Measurements from ENCODE around the gene EIF3K. TPM values are rescaled to one million over a fixed set of nuclear protein-coding genes. Genes with fewer than 3 reads are reported as not detected.

The EIF3K gene
- total RNA-seq, 1 donor from 2014 or later = 274 TPM

- Mint-ChIP-seq H3K36me3 (peaks cover 21% of the 10 kb centered on the region), H3K4me1 (ENCODE audit: unreplicated experiment) (peaks cover 22% of the 10 kb centered on the region), H3K9me3 (no peaks in the 10 kb centered on the region), H3K27me3 (no peaks in the 10 kb centered on the region), H3K27ac (peak overlapping the region; percentile 14), H3K4me3 (no peak overlapping the region)
- TF ChIP-seq CTCF (conservative IDR thresholded peaks at IDR 0.05) = no peak
- no peak for DNase-seq (ENCODE audit: extremely low spot score, unreplicated experiment)
Measured at GRCh38 chr19:38632476-38633213, 13.7 kb downstream of the EIF3K start.

GRCh38 chr19:38634757-38635482 is 15.9 kb downstream of the EIF3K start:
- DNase-seq (ENCODE audit: extremely low spot score, unreplicated experiment) = peak; percentile 84

GRCh38 chr19:38635483-38636399 is 16.8 kb downstream of the EIF3K start:
- no peak for TF ChIP-seq CTCF (conservative IDR thresholded peaks at IDR 0.05)
- Mint-ChIP-seq H3K4me1 (ENCODE audit: unreplicated experiment) (peaks cover 22% of the 10 kb centered on the region), H3K27me3 (no peaks in the 10 kb centered on the region), H3K9me3 (no peaks in the 10 kb centered on the region), H3K36me3 (peaks cover 19% of the 10 kb centered on the region), H3K4me3 (no peak overlapping the region), H3K27ac (no peak overlapping the region)
- DNase-seq (ENCODE audit: extremely low spot score, unreplicated experiment) = no peak

More at GRCh38 chr19:38634757-38635482, 15.9 kb downstream of the EIF3K start:
- Mint-ChIP-seq H3K27me3 (no peaks in the 10 kb centered on the region), H3K4me1 (ENCODE audit: unreplicated experiment) (peaks cover 22% of the 10 kb centered on the region), H3K4me3 (peak overlapping the region; percentile 6), H3K36me3 (peaks cover 19% of the 10 kb centered on the region), H3K27ac (peak overlapping the region; percentile 68), H3K9me3 (no peaks in the 10 kb centered on the region)
- peak; percentile 98 for TF ChIP-seq CTCF (conservative IDR thresholded peaks at IDR 0.05)

- TF ChIP-seq CTCF (conservative IDR thresholded peaks at IDR 0.05) = no peak
- H3K36me3 Mint-ChIP-seq = peaks cover 11% of the 10 kb centered on the region
- peak overlapping the region; percentile 55 for H3K27ac Mint-ChIP-seq
- peaks cover 3% of the 10 kb centered on the region for H3K9me3 Mint-ChIP-seq
- H3K27me3 Mint-ChIP-seq = no peaks in the 10 kb centered on the region
- H3K4me3 Mint-ChIP-seq = no peak overlapping the region
- no peak for DNase-seq (ENCODE audit: extremely low spot score, unreplicated experiment)
- H3K4me1 Mint-ChIP-seq (ENCODE audit: unreplicated experiment) = peaks cover 16% of the 10 kb centered on the region
Measured at GRCh38 chr19:38638461-38638860, 19.5 kb downstream of the EIF3K start.

GRCh38 chr19:38639679-38640078 is 20.7 kb downstream of the EIF3K start:
- H3K4me3 Mint-ChIP-seq = no peak overlapping the region
- H3K4me1 Mint-ChIP-seq (ENCODE audit: unreplicated experiment) = peaks cover 12% of the 10 kb centered on the region
- DNase-seq (ENCODE audit: extremely low spot score, unreplicated experiment) = no peak

More at GRCh38 chr19:38639679-38640078, 20.7 kb downstream of the EIF3K start:
- Mint-ChIP-seq H3K27ac (peak overlapping the region; percentile 56), H3K9me3 (peaks cover 3% of the 10 kb centered on the region), H3K27me3 (no peaks in the 10 kb centered on the region), H3K36me3 (peaks cover 10% of the 10 kb centered on the region)
- no peak for TF ChIP-seq CTCF (conservative IDR thresholded peaks at IDR 0.05)

Measured in type B pancreatic cell (in vitro differentiated cells).